HepG2 (cell line): ENCODE results near the gene RRBP1. TPM values are rescaled to one million over a fixed set of nuclear protein-coding genes. Genes with fewer than 3 reads are reported as not detected.

Source experiments
- KLF15 ChIP-seq: sonication (generic); formaldehyde crosslinking; IDR thresholded peaks from 2 replicates; pipeline ENCODE4 v1.8.1; 2023; ENCODE audit warnings: borderline replicate concordance, mild to moderate bottlenecking, inconsistent platforms, missing genetic modification reagents, mixed read lengths
- NONO ChIP-seq, 2 experiments: fragments of 450-650 bp in 1 of 2; sonication (generic) in 1 of 2; formaldehyde crosslinking in 1 of 2; IDR thresholded peaks in 1 of 2; conservative IDR thresholded peaks in 1 of 2; 2 replicates each; pipeline versions ENCODE4 v1.6.1 to v1.8.0; 2017 to 2022; ENCODE audit warnings: mild to moderate bottlenecking in 1 of 2, missing genetic modification reagents in 1 of 2, moderate library complexity in 1 of 2
- PAWR ChIP-seq: sonication (generic); formaldehyde crosslinking; IDR thresholded peaks from 2 replicates; pipeline ENCODE4 v1.4.0; 2020; ENCODE audit warnings: missing genetic modification reagents, mild to moderate bottlenecking, borderline replicate concordance
- PTBP1 ChIP-seq: fragments of 200-400 bp; formaldehyde crosslinking; IDR thresholded peaks from 2 replicates; pipeline ENCODE4 v1.6.1; 2018; ENCODE audit warnings: low read length, low read depth; ENCODE audit not compliant: poor library complexity, severe bottlenecking
- RARA ChIP-seq: IDR thresholded peaks from 2 replicates; pipeline ENCODE4 v1.6.1; 2016; ENCODE audit warnings: missing genetic modification reagents, missing compliant biosample characterization
- SNAI1 ChIP-seq: sonication (generic); formaldehyde crosslinking; IDR thresholded peaks from 2 replicates; pipeline ENCODE4 v1.5.0; 2020; ENCODE audit warnings: mild to moderate bottlenecking, missing genetic modification reagents, borderline replicate concordance
- SRY ChIP-seq: sonication (generic); formaldehyde crosslinking; IDR thresholded peaks from 2 replicates; pipeline ENCODE4 v1.8.0; 2022; ENCODE audit warnings: mild to moderate bottlenecking, missing genetic modification reagents
- TCF7 ChIP-seq: sonication (generic); IDR thresholded peaks from 2 replicates; pipeline ENCODE4 v1.6.1; 2016; ENCODE audit warnings: antibody characterized with exemption, low read depth
- TEAD3 ChIP-seq: optimal IDR thresholded peaks from 2 replicates; pipeline ENCODE3; 2016; ENCODE audit warnings: borderline replicate concordance
- XBP1 ChIP-seq: sonication (generic); formaldehyde crosslinking; IDR thresholded peaks from 2 replicates; pipeline ENCODE4 v1.5.0; 2020; ENCODE audit warnings: missing genetic modification reagents
- ZBTB21 ChIP-seq: sonication (generic); formaldehyde crosslinking; IDR thresholded peaks from 2 replicates; pipeline ENCODE4 v1.4.0; 2020; ENCODE audit warnings: missing genetic modification reagents
- ZBTB7B ChIP-seq: sonication (generic); formaldehyde crosslinking; IDR thresholded peaks from 2 replicates; pipeline ENCODE4 v1.4.0; 2020; ENCODE audit warnings: missing genetic modification reagents
- ZEB1 ChIP-seq: IDR thresholded peaks from 2 replicates; pipeline ENCODE4 v1.6.1; 2012; ENCODE audit warnings: mild to moderate bottlenecking, low read depth, inconsistent platforms; ENCODE audit not compliant: insufficient replicate concordance
- ZNF205 ChIP-seq: IDR thresholded peaks from 2 replicates; pipeline ENCODE4 v1.6.1; 2018; ENCODE audit warnings: missing biosample characterization, missing genetic modification reagents
- ZSCAN9 ChIP-seq: IDR thresholded peaks from 2 replicates; pipeline ENCODE4 v1.6.1; 2016; ENCODE audit warnings: borderline replicate concordance
- polyA plus RNA-seq, 8 experiments: library from polyadenylated mRNA; depleted of rRNA in 3 of 8; stranded (reverse) in 7 of 8; unstranded in 1 of 8; fragments of >200 nt; fragmentation: Illumina TruSeq in 4 of 8; extraction: Trizol in 4 of 8; gene quantifications; 2 replicates each; pipeline versions ENCODE4 v1.2.1 to v1.2.3, GENCODE V29; 2011 to 2016; ENCODE audit warnings: low read depth in 4 of 8, missing spikeins in 1 of 8, mixed read lengths in 1 of 8; ENCODE audit not compliant: insufficient read depth in 1 of 8
- total RNA-seq, 5 experiments: library from RNA; depleted of rRNA; stranded (reverse); fragments of >200 nt; fragmentation: Illumina TruSeq; extraction: Trizol; gene quantifications; 2 replicates each; pipeline ENCODE4 v1.2.3, GENCODE V29; 2016; ENCODE audit warnings: low read depth in 1 of 5
- TF ChIP-seq, protein P1 (sequence below): sonication (generic); formaldehyde crosslinking; IDR thresholded peaks from 2 replicates; pipeline ENCODE4 v1.4.0; 2020; ENCODE audit warnings: missing genetic modification reagents, borderline replicate concordance
- TF ChIP-seq, protein P2 (sequence below): sonication (generic); formaldehyde crosslinking; IDR thresholded peaks from 2 replicates; pipeline ENCODE4 v1.8.0; 2022; ENCODE audit warnings: missing genetic modification reagents, low read depth, mild to moderate bottlenecking, borderline replicate concordance
- TF ChIP-seq, protein P3 (sequence below): sonication (generic); formaldehyde crosslinking; conservative IDR thresholded peaks from 2 replicates; pipeline ENCODE4 v1.5.0; 2020; ENCODE audit warnings: missing genetic modification reagents
- TF ChIP-seq, protein P4 (sequence below): sonication (generic); formaldehyde crosslinking; IDR thresholded peaks from 2 replicates; pipeline ENCODE4 v1.5.1; 2020; ENCODE audit warnings: missing genetic modification reagents, mild to moderate bottlenecking, borderline replicate concordance
- TF ChIP-seq, protein P5 (sequence below): sonication (generic); formaldehyde crosslinking; IDR thresholded peaks from 2 replicates; pipeline ENCODE4 v1.8.1; 2023; ENCODE audit warnings: mild to moderate bottlenecking, missing genetic modification reagents

Gene RRBP1
- total and polyA plus RNA-seq, 2 of the 13 experiments (the other 11 are each of a cell fraction or from before 2014, with no cell fraction given), result 150 to 222 TPM

DNA sequence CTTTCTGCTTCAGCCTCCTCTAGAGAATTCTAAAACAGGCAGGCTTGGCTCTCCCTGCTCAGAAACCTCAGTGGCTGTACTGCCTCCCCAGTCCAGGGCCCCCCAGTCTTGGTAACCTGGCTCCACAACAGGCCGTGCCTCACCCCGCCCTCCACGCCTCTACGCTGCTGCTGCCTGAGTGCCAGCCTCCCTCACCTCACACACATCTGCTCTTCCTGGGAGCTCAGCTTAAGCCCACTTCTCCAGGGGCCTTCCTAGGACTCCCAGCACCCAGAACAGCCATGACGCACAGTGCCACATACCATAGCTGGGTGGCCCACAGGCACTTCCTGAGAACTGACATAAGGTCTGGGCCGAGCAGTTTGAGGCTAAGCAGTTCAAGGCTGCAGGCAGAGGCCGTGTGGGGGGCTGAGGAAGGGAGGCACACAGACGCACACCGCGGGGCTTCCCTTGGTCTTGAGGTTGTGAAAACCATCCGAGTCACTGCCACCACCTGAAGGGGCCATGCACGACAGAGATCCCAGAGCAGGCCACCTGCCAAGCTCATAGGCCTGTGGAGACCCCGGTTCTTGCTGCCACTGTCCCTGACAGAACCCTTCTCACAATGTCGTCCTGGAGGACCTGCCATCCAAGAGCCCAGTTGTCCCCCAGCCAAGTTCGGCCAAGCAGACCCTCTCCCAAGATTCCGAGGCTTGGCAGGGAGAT, 69.6 kb downstream of the RRBP1 start (continued):
- TF ChIP-seq NONO (IDR thresholded peaks at IDR 0.05) (no peak), NONO (CRISPR knock-in tag; conservative IDR thresholded peaks at IDR 0.05) (no peak; the same call in 1 of the 2 replicates), ZEB1 (peak; percentile 38), ZSCAN9 (no peak), SNAI1 (CRISPR knock-in tag) (no peak), KLF15 (CRISPR knock-in tag) (no peak), ZBTB7B (CRISPR knock-in tag) (no peak), PTBP1 (no peak), PAWR (no peak), TEAD3 (CRISPR knock-in tag) (no peak), RARA (CRISPR knock-in tag) (peak; percentile 25; the same call in 1 of the 2 replicates), XBP1 (CRISPR knock-in tag) (no peak), SRY (CRISPR knock-in tag) (no peak), ZBTB21 (CRISPR knock-in tag) (0 out of 2 replicates have a peak, but pooled peaks have one; percentile 11), ZNF205 (CRISPR knock-in tag) (no peak), TCF7 (no peak)
- TF ChIP-seq, protein P1, sequence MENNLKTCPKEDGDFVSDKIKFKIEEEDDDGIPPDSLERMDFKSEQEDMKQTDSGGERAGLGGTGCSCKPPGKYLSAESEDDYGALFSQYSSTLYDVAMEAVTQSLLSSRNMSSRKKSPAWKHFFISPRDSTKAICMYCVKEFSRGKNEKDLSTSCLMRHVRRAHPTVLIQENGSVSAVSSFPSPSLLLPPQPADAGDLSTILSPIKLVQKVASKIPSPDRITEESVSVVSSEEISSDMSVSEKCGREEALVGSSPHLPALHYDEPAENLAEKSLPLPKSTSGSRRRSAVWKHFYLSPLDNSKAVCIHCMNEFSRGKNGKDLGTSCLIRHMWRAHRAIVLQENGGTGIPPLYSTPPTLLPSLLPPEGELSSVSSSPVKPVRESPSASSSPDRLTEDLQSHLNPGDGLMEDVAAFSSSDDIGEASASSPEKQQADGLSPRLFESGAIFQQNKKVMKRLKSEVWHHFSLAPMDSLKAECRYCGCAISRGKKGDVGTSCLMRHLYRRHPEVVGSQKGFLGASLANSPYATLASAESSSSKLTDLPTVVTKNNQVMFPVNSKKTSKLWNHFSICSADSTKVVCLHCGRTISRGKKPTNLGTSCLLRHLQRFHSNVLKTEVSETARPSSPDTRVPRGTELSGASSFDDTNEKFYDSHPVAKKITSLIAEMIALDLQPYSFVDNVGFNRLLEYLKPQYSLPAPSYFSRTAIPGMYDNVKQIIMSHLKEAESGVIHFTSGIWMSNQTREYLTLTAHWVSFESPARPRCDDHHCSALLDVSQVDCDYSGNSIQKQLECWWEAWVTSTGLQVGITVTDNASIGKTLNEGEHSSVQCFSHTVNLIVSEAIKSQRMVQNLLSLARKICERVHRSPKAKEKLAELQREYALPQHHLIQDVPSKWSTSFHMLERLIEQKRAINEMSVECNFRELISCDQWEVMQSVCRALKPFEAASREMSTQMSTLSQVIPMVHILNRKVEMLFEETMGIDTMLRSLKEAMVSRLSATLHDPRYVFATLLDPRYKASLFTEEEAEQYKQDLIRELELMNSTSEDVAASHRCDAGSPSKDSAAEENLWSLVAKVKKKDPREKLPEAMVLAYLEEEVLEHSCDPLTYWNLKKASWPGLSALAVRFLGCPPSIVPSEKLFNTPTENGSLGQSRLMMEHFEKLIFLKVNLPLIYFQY (CRISPR knock-in tag), result no peak
- TF ChIP-seq, protein P2, sequence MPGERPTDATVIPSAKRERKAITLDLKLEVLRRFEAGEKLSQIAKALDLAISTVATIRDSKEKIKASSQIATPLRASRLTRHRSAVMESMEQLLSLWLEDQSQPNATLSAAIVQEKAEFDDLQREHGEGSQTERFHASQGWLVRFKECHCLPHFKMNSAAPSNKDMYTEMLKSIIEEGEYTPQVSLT (CRISPR knock-in tag), result no peak
- TF ChIP-seq, protein P3, sequence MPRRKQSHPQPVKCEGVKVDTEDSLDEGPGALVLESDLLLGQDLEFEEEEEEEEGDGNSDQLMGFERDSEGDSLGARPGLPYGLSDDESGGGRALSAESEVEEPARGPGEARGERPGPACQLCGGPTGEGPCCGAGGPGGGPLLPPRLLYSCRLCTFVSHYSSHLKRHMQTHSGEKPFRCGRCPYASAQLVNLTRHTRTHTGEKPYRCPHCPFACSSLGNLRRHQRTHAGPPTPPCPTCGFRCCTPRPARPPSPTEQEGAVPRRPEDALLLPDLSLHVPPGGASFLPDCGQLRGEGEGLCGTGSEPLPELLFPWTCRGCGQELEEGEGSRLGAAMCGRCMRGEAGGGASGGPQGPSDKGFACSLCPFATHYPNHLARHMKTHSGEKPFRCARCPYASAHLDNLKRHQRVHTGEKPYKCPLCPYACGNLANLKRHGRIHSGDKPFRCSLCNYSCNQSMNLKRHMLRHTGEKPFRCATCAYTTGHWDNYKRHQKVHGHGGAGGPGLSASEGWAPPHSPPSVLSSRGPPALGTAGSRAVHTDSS (CRISPR knock-in tag), result peak; percentile 62; the same call in 1 of the 2 replicates
- TF ChIP-seq, protein P4, sequence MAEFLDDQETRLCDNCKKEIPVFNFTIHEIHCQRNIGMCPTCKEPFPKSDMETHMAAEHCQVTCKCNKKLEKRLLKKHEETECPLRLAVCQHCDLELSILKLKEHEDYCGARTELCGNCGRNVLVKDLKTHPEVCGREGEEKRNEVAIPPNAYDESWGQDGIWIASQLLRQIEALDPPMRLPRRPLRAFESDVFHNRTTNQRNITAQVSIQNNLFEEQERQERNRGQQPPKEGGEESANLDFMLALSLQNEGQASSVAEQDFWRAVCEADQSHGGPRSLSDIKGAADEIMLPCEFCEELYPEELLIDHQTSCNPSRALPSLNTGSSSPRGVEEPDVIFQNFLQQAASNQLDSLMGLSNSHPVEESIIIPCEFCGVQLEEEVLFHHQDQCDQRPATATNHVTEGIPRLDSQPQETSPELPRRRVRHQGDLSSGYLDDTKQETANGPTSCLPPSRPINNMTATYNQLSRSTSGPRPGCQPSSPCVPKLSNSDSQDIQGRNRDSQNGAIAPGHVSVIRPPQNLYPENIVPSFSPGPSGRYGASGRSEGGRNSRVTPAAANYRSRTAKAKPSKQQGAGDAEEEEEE (CRISPR knock-in tag), result no peak
- TF ChIP-seq, protein P5, sequence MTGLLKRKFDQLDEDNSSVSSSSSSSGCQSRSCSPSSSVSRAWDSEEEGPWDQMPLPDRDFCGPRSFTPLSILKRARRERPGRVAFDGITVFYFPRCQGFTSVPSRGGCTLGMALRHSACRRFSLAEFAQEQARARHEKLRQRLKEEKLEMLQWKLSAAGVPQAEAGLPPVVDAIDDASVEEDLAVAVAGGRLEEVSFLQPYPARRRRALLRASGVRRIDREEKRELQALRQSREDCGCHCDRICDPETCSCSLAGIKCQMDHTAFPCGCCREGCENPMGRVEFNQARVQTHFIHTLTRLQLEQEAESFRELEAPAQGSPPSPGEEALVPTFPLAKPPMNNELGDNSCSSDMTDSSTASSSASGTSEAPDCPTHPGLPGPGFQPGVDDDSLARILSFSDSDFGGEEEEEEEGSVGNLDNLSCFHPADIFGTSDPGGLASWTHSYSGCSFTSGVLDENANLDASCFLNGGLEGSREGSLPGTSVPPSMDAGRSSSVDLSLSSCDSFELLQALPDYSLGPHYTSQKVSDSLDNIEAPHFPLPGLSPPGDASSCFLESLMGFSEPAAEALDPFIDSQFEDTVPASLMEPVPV (CRISPR knock-in tag), result 0 out of 2 replicates have a peak, but pooled peaks have one; percentile 11
